Posterior cingulate gyrus (tissue), 11 donors: Measurements from ENCODE around the gene SARDH.
A peak's percentile ranks its signal among the peaks of the same experiment; 100 is the strongest.

Source experiments
- DNase-seq, 10 donors: peaks; one replicate each; pipeline versions ENCODE4 v3.0.0 to v3.0.0-alpha.2; 2020 to 2021; ENCODE audit warnings: mixed read lengths in 3 of 10
- intact Hi-C: fragments of 100-400 bp; cut with DNase I; formaldehyde crosslinking; loops from one replicate; pipeline ENCODE4 v1.15.1; 2023

The SARDH gene

GRCh38 chr9:133659516-133659915, 78.6 kb downstream of the SARDH start:
- no peak for DNase-seq
- intact Hi-C loops, result no loop called here

- DNase-seq, result peak in 5 of 10 donors; percentile 21 to 89 (median 51)
- intact Hi-C loops, result no loop called here
Observed at GRCh38 chr9:133658442-133659431, 79.4 kb downstream of the SARDH start.

GRCh38 chr9:133657120-133657661, 81.0 kb downstream of the SARDH start:
- no peak for DNase-seq
- intact Hi-C loops, result no loop called here

- intact Hi-C loops, result no loop called here
- DNase-seq, result no peak
Observed at GRCh38 chr9:133656211-133657119, 81.7 kb downstream of the SARDH start.

GRCh38 chr9:133655701-133656100, 82.5 kb downstream of the SARDH start:
- intact Hi-C loops, result no loop called here
- DNase-seq, result no peak

GRCh38 chr9:133654736-133655657, 83.2 kb downstream of the SARDH start:
- intact Hi-C loops, result loop anchor here (5.0 kb wide), 1 partner anchor 32 kb away; no protein-coding TSS in a partner anchor
- no peak for DNase-seq

- no peak for DNase-seq
- intact Hi-C loops, result loop anchor here (5.0 kb wide), 1 partner anchor 34 kb away; no protein-coding TSS in a partner anchor
Observed at GRCh38 chr9:133653638-133654037, 84.5 kb downstream of the SARDH start.

GRCh38 chr9:133650026-133650425, 88.1 kb downstream of the SARDH start:
- DNase-seq, result no peak
- intact Hi-C loops, result loop anchor here (5.0 kb wide), 1 partner anchor 37 kb away; no protein-coding TSS in a partner anchor

GRCh38 chr9:133649194-133649593, 89.0 kb downstream of the SARDH start:
- DNase-seq, result peak in 1 of 10 donors; percentile 13
- intact Hi-C loops, result no loop called here

GRCh38 chr9:133647765-133648469, 90.2 kb downstream of the SARDH start:
- intact Hi-C loops, result no loop called here
- DNase-seq, result peak in 3 of 10 donors; percentile 41 to 76 (median 48)

- intact Hi-C loops, result no loop called here
- peak in 1 of 10 donors; percentile 9 for DNase-seq
Observed at GRCh38 chr9:133647148-133647547, 91.0 kb downstream of the SARDH start.

- DNase-seq, result peak in 2 of 10 donors; percentile 62 to 76
- intact Hi-C loops, result no loop called here
Observed at GRCh38 chr9:133645021-133645765, 93.0 kb downstream of the SARDH start.

GRCh38 chr9:133643978-133644760, 94.0 kb downstream of the SARDH start:
- intact Hi-C loops, result no loop called here
- DNase-seq, result peak in 3 of 10 donors; percentile 49 to 60 (median 60)

- peak in 2 of 10 donors; percentile 45 to 57 for DNase-seq
- intact Hi-C loops, result no loop called here
Observed at GRCh38 chr9:133643362-133643755, 94.8 kb downstream of the SARDH start.

- intact Hi-C loops, result no loop called here
- DNase-seq, result peak in 2 of 10 donors; percentile 18 to 54
Observed at GRCh38 chr9:133642708-133643361, 95.3 kb downstream of the SARDH start.

GRCh38 chr9:133641861-133642595, 96.1 kb downstream of the SARDH start:
- intact Hi-C loops, result no loop called here
- peak in 2 of 10 donors; percentile 48 to 54 for DNase-seq
